Measurements from ENCODE around the gene PFKFB1.
"Not testable (repeated sequence)": the region's sequence is repeated elsewhere in the genome, so short reads cannot be mapped to it uniquely, and the experiment has no call there.

Gene PFKFB1

DNA sequence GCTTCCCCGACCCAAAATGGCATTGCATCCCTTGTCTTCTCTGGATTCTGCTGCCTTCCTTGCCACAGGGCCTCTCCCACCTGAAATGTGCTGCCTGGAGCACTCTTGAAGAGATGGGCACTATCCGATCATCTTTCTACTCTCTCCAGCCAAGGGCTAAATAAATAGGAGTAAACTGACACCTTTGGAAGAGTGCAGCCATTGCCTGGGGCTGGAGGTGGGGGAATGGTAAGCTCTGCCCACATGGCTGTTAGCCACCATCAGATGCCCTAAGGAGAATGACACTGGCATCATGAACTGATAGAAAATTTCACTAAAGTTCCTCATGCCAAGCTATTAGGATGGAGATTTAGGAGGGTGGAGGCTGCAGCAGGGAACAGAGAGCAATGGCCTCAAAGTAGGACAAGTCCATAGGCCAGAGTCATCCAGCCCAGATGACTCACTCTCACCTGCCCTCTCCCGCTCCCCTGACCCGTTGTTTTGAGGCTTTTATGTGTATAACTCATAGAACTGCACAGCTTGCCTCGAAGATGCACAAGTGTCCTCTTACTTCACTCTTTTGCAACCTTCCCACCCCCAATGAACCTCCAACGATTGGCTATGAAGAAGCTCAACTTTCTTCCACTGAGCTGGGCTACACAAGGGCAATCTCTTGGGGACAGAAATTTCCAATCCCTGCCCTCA lies 822 bp upstream of the PFKFB1 start:
- in situ Hi-C loops (cut with MboI; ENCODE audit: low sequenced_read_pairs) = no loop called here

DNA sequence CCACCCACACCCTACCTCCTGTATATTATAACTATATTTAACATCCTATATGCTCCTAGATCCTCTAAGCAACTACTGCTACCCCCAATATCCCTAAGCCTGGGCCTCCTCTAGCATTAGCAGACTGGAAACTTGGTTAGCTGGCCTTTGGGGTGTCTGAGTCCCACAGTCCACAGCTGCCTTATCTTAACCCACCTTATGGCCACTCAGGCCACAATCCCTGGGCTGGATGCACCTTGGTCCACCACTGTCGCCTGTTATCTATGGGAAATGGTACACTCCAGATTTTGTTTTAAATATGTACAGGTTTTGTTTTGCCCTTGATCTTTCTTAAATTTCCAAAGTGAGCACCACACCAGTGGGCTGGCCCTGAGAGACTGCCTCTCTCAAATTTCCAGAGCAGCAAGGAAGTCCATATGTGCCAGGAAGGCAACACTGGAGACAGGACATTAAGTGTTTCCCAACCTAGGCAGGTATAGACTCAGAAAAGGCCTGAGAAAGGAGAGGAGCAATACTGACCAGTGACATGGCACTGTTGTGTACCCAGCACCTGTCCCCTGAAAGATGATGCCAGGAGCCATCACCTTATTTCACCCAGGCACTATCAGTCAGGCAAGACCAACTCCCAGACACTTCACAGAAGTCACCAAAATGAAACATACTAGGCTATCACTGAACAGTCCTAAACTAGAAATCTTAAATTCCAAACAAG lies 921 bp downstream of the PFKFB1 start:
- in situ Hi-C loops (cut with MboI; ENCODE audit: low sequenced_read_pairs) = no loop called here

DNA sequence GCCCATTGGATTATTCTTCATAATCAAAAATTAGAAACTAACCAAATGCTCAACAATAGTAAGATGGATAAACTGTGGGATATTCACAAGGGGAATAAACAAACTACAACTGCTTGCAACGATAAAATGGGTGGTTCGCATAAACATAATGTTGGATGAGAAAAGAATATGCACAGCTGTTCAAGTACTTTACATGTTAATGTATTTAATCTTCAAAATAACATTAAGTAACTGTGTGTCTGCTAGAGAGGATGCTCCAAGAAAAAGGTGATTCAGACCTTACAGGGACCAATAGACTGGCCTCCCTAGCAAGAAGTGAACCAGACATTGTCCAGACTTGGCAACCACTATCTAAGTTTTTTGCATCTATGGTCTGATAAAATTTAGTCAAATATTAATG lies 2.3 kb downstream of the PFKFB1 start:
- in situ Hi-C loops (cut with MboI; ENCODE audit: low sequenced_read_pairs) = no loop called here

DNA sequence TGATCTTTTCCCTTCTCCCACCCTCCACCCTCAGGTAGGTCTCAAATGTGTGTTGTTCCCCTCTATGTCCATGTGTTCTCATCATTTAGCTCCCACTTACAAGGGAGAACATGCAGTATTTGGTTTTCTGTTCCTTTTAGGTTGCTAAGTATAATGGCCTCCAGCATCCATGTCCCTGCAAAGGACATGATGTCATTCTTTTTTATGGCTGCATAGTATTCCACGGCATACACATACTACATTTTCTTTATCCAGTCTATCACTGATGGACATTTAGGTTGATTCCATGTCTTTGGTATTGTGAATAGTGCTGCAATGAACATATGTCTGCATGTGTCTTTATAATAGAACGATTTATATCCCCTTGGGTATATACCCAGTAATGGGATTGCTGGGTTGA lies 10.7 kb downstream of the PFKFB1 start:
- in situ Hi-C loops (cut with MboI; ENCODE audit: low sequenced_read_pairs) = not testable (repeated sequence)

DNA sequence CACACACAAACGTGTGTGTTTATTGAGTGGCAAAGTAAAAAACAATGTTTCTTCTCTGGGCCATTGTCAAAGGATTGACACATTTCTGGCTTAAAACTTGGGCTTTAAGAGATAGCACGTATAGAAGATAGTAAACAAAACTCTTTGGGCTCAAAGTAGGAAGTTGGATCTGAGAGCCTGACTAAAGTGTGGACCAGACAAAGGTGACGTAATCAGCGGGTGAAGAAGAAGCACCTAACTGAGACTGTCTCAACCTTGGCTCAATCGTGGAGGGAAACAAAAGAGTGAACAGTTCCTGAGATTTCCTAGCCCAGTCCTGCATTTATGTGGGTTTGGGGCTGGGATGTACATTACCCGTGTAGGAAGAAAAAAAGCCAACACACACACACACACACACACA lies 13.7 kb downstream of the PFKFB1 start:
- in situ Hi-C loops (cut with MboI; ENCODE audit: low sequenced_read_pairs) = no loop called here

DNA sequence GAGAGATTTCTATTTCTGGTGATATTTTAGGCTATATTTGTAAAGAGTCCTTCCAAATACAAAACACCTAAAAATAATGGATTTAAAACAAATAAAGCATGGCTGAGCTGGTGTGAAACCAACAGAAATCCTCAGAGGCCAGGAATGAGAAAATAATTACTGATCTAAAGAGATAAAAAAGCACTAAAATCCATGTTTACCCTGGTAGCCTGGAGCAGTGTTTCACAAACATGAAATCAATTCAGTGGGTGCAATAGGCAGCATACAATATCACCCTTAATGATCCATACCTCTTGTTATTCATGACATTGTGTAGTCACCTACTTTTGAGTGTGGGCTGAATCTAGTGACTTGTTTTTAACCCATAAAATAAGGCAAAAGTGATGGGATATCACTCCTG lies 14.6 kb downstream of the PFKFB1 start:
- in situ Hi-C loops (cut with MboI; ENCODE audit: low sequenced_read_pairs) = no loop called here

DNA sequence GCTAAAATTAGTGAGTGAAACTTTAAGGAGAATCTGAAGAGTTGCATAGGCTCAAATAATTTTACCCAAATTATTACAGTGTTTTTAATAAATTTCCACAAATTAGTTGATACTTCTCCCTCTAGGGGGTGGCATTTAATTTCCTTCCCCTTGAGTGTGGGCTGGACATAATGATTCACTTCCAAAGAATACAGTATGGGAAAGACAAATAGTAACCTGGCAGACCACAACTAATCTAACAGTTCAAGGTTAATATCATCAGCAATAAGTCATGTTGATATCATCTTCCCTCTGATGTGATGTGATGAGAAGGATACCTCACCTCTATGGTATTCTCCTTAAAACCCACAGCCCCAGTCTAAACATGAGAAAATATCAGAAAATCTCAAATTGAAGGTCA lies 15.5 kb downstream of the PFKFB1 start:
- in situ Hi-C loops (cut with MboI; ENCODE audit: low sequenced_read_pairs) = no loop called here

DNA sequence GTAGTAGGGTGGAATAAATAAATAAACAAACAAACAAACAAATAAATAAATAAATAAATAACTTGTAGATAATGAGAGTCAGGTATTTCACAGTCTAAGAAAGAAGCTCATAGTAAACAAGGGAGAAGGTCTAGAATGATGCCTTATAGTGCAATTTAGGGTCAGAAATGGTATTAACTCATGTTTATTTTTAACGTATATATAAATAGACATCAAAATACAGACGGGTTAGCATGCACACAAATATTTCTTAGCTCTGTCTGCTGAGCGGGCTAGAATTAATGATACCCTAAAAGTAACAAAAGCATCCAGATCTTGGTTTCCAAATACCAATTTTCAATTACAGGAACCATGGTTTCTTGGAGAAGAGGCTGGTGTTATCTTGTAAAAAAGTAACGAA lies 16.6 kb downstream of the PFKFB1 start:
- in situ Hi-C loops (cut with MboI; ENCODE audit: low sequenced_read_pairs) = no loop called here

DNA sequence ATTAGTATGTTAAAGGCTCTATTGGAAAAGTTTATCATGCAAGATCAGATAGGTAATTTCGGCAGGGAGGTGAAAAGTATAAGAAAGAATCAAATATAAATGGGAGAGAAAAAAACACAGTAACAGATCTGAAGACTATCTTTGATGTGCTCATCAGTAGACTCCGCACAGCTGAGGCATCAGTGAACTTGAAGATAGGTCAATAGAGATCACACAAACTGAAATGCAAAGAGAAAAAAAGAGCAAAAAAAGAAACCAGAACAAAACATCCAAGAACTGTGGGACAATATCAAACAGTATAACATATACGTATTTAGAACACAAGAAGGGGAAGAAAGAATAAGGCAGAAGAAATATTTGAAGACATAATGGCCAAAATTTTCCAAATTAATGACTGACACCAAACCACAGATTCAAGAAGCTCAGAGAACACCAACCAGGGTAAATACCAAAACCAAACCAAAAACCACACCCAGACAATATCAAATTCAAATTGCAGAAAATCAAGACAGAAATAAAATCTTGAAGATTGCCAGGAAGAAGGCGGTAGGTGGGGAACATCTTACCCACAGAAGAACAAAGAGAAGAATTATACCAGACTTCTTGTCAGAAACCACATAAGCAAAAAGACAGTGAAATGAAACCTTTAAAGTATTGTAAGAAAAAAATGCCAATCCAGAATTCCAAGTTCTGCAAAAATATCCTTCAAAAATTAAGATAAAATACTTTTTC lies 29.1 kb downstream of the PFKFB1 start:
- in situ Hi-C loops (cut with MboI; ENCODE audit: low sequenced_read_pairs) = no loop called here

DNA sequence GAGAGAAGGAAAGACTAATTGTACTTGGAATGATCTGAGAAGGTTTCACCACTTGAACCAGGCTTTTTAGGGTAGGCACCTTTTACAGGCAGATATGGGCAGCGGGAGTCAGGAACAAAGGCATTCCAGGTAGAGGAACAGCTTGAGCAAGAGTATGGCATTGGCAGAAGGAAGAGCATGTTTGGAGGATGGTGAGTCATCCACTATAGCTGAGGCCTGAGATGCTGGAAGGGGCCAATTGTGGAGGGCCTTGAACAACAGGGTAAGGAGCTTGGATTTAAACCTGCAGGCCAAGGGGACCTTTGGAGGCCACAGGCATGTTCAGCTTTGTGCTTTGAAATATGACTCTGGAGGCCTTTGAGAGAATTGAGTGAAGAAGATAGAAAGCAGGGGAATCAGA lies 32.2 kb downstream of the PFKFB1 start:
- in situ Hi-C loops (cut with MboI; ENCODE audit: low sequenced_read_pairs) = no loop called here

DNA sequence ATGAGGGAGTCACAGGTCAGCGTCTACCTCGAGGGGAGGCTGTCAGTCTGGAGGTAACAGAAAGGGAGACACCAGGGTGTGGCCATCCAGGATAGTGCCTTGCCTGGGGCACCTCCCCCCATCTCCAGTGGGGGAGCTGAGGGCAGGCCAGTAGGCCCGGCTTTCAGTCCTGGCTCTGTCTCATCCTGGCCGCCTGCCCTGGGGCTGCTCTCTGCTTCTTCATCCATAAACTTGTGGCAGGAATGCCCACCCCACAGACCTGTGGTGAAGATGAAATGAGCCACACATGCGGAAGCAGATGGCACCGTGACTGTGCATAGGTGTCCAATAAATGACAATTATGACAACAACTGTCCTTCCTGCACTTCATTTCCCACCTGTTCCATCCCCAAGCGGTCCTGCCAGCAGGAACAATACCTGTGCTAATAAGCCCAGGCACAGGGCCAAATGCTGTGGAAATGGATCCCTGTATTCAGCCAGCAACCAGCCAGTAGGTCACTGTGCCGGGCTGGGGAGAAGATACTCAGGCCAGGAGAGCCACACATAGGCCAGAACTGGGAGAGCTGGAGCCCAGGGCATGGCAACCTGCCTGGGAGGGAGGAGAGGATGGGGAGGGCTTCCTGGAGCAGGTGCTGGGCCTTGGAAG lies 43.1 kb downstream of the PFKFB1 start:
- in situ Hi-C loops (cut with MboI; ENCODE audit: low sequenced_read_pairs) = no loop called here

DNA sequence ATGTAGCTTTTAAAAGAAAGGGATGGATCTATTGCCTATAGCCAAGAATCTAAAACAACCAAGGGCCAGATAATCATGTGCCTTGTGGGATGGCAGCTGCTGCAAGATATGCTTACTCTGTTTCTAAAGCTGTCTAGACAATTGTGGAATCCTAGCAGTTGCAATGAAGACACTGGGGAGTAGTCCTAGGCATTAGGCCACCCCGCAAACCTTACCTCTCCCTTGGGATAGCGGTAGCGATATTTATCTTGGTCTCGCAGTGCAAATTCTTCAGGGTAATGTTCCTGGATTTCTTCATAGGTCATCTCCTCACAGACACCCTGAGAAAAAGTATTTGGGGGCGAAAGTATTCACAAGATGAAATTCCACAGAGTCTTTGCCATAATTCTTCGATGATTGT lies 48.8 kb downstream of the PFKFB1 start:
- in situ Hi-C loops (cut with MboI; ENCODE audit: low sequenced_read_pairs) = no loop called here

DNA sequence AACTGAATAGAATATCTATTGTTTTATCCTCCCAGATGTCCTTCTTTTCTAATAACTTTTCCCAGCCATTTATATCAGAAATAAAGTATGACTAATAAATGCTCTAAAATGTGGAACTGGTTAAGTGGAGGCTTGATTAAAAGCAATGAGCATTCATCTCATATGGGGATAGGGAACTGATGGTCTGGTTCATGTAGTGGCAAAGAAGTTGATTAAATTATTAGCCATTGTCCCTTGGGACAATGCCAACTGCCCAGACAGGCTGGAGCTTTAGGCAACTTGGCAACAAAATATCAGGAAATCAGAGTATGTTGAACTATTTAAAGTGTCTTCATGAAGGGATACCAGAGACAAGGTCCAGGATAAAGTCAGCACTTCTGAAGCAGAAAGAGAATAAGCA lies 49.2 kb downstream of the PFKFB1 start:
- in situ Hi-C loops (cut with MboI; ENCODE audit: low sequenced_read_pairs) = no loop called here

DNA sequence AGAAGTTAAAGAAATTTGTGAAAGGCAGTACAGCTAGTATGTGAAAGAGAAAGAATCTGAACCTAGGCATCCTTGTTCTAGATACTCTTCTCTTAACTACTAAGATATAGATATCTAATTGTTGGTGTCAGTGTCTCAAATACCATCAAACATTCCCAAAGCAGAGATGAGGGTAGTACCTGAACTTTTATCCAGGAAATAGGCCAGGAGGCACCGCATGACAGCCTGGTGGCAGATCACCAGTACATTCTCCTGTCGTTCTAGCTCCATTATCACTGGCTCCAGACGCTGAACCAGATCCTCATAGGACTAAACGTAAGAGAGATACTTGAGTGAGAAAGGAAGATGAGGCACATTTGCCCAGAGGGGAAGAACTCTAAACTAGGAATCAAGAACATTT lies 56.6 kb downstream of the PFKFB1 start:
- in situ Hi-C loops (cut with MboI; ENCODE audit: low sequenced_read_pairs) = no loop called here

DNA sequence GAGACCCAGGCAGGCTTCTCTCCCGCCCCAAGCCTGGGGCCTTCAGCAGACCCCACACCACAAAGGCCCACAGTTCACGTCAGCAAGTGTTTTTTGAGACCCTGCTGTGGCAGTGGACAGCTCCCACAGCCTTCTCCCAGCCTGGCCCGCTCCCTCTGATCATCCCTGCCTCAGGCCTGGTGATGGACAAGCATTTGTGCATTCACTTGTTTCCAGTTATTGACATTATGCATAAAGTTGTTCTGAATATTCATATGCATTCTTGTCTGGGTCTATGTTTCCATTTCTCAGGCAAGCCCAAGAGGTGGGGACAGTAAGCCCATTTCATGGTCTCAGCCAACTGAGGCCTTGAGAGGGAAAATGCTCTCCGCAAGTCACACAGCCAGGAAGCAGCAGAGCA lies 58.7 kb downstream of the PFKFB1 start:
- in situ Hi-C loops (cut with MboI; ENCODE audit: low sequenced_read_pairs) = no loop called here

DNA sequence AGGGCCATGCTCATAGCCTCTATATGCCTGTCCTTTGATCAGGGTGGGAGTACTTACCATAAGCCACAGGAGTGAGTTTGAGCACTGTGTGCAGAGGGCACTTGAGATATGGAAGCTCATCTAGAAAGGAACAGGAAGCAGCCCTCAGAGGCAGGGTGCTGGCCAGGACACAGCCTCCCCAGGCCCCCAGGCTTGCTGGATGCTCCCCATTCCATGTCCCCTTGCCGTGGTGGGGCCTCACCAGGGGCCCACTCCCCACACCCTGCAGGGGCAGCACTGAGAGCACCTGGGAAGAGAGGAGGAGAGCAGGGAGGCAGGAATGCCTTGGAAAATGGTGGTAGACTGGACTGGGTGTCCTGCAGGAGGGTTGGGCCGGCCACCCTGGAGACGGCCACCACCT lies 59.1 kb downstream of the PFKFB1 start:
- in situ Hi-C loops (cut with MboI; ENCODE audit: low sequenced_read_pairs) = no loop called here

DNA sequence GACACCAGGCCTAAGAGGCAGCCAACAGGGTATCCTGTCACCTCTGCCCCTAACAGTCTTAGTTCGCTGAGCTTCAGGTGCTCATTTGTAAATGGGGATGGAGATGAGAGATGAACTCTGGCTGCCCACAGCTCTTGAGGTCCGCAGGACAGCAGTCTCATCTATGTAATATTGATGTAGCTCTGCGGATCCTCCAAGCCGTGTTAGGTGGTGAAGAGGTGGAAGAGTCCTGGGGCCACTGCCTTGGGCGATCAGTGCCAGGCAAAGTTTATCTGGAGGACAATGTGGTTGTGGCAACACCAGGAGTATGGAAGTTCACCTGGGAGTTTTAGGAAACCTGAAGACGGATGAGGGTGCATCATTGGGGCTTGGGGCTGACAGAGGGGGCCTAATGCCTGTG lies 59.9 kb downstream of the PFKFB1 start:
- in situ Hi-C loops (cut with MboI; ENCODE audit: low sequenced_read_pairs) = no loop called here

DNA sequence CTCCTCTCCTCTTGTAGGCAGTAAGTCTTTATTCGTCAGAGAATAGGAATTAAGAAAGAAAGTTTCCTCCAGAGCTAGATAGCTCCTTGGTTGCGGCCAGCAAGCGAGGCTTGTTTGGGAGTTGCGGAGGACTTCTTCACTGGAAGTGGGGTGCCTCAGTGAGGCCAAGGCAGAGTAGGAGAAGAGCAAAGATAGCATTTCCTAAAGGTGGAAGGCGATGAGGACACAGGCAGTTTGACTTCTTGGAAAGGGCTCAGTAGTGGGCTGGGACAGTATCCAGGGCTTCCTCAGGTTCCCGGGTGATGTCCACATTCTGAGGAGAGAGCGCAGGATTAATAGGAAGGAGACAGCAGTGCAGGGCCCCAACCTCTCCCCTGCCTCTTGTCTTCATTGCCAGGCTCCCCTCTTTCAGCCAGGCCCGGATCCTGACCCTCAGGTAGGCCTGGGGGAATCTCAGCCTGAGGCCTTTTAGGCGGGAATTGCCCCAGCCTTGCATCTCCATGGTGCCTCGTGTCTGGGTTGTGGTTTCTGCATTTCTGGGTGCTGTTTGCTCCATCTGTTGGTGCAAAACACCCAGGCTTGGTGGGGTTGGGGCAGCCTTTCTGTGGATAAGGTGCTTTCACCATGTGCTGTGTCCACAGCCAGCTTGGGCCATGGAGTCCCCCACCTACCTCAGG lies 60.7 kb downstream of the PFKFB1 start:
- in situ Hi-C loops (cut with MboI; ENCODE audit: low sequenced_read_pairs) = no loop called here

DNA sequence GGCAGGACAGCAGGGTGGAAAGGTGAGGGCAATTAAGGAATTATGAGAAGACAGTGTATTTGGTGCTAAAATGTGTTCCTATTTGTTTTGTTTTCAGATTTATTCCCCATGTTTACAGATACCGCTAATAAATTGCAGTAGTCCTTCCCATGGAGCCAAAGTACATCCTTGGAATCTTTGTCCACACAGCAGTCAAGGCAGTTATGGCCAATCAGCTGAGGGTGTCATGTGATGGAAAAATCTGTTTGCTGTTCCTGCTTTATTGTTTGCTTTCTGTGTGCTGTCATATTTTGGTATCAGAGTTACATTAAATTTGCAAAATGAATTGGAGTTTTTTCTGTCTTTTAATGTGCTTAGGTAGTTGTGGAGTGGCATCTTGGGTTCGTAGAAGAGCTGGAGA lies 62.9 kb downstream of the PFKFB1 start:
- in situ Hi-C loops (cut with MboI; ENCODE audit: low sequenced_read_pairs) = no loop called here

DNA sequence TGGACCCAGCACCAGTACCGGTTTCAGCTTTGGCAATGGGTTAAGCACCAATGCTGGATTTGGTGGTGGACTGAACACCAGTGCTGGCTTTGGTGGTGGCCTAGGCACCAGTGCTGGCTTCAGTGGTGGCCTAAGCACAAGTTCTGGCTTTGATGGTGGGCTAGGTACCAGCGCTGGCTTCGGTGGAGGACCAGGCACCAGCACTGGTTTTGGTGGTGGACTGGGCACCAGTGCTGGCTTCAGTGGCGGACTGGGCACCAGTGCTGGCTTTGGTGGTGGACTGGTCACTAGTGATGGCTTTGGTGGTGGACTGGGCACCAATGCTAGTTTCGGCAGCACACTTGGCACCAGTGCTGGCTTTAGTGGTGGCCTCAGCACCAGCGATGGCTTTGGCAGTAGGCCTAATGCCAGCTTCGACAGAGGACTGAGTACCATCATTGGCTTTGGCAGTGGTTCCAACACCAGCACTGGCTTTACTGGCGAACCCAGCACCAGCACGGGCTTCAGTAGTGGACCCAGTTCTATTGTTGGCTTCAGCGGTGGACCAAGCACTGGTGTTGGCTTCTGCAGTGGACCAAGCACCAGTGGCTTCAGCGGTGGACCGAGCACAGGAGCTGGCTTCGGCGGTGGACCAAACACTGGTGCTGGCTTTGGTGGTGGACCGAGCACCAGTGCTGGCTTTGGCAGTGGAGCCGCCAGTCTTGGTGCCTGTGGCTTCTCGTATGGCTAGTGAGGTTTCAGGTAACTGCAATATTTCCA lies 63.5 kb downstream of the PFKFB1 start:
- in situ Hi-C loops (cut with MboI; ENCODE audit: low sequenced_read_pairs) = no loop called here

All from HL-60/S4 treated with retinoic acid at 250 ng/mL for 4 days and 3 days (cell line).